ENCODE measurements around the gene IL22RA2.

- no peak for TF ChIP-seq CTCF (IDR thresholded peaks at IDR 0.05)
- TF ChIP-seq EP300 (IDR thresholded peaks at IDR 0.05), result no peak
Measured at GRCh38 chr6:137099689-137100403, 73.6 kb downstream of the IL22RA2 start.
